ENCODE data around the gene MORF4L1. TPM values are rescaled to one million over a fixed set of nuclear protein-coding genes. Genes with fewer than 3 reads are reported as not detected.

The MORF4L1 gene
- total RNA-seq, 1 donor from 2014 or later: 697 TPM

Small RNA genes lying within 50 kb of the gene (small RNA-seq; reads per million reads assigned to genes)
- gene RNU6-415P: not detected

Other genes starting within 250 kb of the MORF4L1 start
- gene CHRNB4, start 231.7 kb upstream of the MORF4L1 start, total RNA-seq: 1.1 TPM
- gene ADAMTS7, start 61.4 kb upstream of the MORF4L1 start, total RNA-seq: 5.9 TPM
- 29.2 TPM for gene CTSH, start 72.2 kb downstream of the MORF4L1 start, total RNA-seq
- 2.8 TPM for gene RASGRF1, start 217.9 kb downstream of the MORF4L1 start, total RNA-seq

Data from occipital lobe (tissue), 2 donors.